Limb (tissue), 2 donors: ENCODE measurements around the gene HOXD1.
A peak's percentile ranks its signal among the peaks of the same experiment; 100 is the strongest.

Experiments used
- DNase-seq, 2 donors: peaks; one replicate each; pipeline ENCODE4 v3.0.0-alpha.2; 2016; ENCODE audit errors: extremely low spot score in 2 of 2

Gene HOXD1

DNA sequence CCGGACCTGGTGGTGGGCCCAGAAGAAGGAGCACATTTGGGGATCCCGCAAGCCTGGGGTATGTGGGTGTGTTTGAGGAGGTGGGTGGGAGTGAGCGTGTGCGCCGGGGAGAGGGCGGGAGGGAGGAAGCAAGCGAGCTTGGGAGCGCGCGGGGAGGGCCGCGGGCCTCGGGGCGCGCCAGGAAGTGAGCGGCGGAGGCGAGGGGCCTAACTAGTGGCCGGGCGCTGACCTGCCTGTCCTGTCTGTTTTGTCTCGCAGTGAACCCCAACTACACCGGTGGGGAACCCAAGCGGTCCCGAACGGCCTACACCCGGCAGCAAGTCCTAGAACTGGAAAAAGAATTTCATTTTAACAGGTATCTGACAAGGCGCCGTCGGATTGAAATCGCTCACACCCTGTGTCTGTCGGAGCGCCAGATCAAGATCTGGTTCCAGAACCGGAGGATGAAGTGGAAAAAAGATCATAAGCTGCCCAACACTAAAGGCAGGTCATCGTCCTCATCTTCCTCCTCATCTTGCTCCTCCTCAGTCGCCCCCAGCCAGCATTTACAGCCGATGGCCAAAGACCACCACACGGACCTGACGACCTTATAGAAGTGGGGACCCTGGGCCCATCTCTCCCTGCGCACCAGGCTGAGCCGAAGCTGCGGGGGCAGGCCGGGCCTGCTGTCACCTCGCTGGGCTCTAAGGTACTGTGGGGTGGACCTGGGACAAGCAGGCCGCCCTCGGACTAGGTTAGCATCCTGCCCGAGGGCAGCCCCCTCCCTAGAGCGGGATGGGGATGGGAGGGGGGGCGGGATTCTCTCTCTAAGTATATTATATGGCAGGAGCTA is 35.9 kb upstream of the HOXD1 start:
- DNase-seq: peak in 1 of 2 donors; percentile 58

DNA sequence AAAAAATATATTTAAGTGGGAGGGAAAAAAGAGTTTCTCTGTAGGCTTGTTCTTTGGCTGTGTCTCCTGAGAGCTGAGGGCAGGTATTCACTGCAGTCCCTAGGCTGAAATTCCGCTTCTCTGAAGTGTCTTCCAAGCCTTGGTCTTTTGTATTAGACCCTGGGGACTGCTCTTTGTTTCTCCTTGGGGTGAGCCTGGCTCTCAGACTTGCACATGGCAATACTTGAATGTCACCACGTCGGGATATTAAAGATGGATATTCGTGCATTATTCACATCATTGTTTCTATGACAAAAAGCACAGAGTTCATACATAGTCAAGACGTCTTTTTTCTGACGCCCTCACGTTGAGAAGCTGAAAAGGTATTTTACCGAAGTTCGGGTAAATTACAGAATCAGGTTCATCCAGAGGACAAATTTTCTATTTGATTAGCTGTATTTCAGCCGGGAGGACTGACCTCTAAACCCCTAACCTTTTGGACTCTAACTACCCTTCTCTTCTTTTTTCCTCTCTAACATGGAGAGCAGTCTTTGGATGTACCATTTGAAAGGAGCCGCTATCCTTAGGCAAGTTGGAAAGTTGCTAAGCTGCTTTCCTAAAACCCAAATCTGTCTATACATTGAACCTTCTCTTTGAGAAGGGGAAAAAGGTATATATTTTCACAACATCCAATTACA is 33.8 kb upstream of the HOXD1 start:
- DNase-seq: no peak

DNA sequence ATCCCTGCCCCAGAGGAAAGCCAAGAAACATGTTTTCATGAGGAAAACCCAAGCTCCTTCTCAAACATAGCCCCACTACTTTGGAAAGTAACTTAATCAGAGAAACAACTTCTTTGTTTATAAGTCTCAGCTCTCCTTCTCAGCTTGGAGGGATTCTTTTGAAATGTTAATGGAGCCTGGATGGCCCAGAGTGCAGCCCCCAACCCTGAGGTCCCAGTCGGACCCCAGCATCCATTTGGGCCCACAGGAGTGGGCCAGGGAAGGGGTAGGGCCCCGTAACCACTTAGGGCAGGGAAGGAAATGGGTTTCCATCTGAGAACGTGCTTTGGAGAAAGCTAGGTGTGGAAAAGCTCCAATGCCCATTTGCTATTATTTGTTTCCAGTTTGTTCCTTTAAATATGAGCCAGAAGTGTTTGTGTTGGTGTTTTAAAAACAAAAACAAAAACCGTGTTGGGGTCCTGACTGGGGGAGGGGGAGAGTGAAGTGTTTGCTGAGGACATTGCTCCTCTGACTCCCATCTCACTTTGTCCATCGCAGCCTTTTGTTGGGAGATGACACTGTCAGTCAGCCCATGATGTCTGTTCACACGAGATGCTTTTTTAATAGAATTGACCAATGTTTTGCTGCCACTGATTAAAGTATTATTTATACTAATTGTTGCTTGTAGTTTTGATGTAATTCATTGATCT is 33.0 kb upstream of the HOXD1 start:
- peak in 1 of 2 donors; percentile 22 for DNase-seq

DNA sequence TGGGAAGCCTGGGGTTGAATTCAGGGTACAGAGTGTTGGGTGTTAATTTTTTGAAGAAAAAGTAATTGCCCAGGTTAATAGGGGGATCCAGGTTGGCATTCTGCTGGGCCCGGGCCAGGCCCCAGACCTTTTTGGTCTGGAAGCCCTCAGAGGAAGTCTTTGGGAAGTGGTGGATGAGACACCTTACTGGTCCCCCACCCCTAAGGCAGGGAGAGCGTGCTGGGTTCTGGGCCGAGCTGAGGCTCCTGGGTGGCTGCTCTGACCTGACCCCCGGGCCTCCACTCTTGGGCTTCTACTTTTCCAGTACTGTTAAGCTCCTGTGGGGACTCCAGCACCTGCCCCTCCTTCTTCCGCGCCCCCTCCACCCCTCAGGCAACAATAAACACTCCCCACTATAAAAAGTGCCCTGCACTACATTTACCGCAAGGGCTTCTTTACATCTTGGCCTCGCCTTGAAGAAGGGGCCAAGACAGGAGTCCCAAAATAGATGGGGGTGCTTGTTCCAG is 32.1 kb upstream of the HOXD1 start:
- DNase-seq: peak in 1 of 2 donors; percentile 47

DNA sequence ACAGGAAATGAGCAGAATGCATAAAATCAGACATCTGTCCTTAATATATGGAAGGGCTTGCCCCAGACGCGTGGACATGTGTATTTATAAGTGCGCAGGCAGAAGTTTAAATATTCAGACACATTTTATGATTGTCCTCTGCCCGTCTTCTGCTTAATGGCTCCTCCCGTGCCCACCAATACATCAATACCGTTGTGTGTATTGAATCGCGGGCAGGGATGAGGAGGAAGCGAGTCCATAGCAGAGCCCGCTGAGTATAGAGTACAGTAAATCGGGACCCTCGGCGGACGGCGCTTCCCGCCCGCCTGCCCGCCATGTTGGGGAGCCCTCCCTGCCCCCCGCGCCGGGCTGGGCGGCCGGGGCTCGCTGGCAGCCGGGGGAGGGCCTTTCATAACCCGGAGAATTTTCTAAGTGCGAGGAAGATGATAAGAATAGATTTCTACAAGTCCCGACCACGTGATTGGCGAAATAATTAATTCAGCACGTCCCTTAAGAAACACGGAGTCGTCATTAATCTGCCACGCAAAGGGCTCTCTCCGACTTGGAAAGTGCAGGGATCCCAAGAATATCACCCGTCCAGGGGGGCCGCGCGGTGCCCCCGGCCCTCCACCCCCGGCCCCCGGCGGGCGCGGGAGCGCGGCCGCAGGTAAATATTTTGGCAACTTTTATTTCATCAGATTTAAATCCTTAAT is 31.5 kb upstream of the HOXD1 start, which contains the start of gene HOXD3:
TSS of gene HOXD3 (plus strand) at position 501 of the 692 bp plus-strand sequence. CDS start 11,808 bp downstream, outside the sequence.
- DNase-seq: peak in 1 of 2 donors; percentile 66

DNA sequence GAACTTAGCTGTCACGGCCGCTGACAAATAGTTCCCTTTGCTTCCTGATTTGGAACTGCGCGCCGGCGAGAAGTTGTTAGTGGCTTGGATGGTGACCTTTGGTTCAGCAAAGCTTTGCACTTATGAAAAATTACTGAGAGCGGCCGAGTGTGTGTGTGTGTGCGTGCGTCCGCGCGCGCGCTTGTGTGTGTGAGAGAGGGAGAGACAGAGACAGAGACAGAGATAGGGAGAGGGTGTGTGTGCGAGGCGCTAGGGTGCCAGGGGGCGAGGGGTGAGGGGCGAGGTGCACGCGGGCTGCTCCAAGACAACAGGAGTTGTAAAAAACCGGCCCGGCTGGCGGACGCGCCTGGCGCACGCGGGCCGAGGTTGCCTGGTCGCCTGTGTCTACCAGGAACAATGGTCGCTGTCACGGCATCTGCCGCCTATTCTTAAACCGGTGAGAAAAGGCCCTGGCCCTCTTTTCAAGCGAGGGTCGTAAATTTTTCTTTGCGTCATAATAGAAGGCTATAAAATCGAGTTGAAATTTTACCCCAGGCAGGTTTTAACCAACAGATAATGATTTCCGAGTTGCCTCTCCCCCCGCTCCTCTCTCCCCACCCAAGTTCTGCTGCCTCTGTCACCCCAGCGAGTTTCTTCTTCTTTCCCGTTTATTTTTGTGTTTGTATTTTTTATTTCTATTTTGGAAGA is 30.8 kb upstream of the HOXD1 start:
- DNase-seq: peak in 1 of 2 donors; percentile 76

DNA sequence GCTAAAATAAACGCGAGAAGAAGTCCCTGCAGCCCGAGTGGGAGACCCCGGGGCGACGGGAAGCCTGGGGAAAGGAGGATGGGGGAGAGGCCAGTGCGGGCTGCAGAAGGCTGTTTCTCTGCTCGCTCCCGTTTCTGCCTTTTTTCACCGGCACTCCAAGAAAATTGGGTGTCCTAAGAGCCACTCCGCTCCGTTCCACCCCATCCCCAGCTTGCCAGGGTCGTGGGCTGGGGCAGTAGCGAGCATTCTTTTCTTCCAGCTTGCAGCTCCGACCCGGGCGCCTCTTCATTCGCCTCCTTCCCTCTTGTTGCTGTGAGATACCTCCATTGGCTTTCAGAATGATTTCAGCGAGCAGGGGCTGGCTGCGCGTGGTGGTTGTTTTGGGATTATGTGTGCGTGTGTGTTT is 30.3 kb upstream of the HOXD1 start:
- DNase-seq: peak in 1 of 2 donors; percentile 76

DNA sequence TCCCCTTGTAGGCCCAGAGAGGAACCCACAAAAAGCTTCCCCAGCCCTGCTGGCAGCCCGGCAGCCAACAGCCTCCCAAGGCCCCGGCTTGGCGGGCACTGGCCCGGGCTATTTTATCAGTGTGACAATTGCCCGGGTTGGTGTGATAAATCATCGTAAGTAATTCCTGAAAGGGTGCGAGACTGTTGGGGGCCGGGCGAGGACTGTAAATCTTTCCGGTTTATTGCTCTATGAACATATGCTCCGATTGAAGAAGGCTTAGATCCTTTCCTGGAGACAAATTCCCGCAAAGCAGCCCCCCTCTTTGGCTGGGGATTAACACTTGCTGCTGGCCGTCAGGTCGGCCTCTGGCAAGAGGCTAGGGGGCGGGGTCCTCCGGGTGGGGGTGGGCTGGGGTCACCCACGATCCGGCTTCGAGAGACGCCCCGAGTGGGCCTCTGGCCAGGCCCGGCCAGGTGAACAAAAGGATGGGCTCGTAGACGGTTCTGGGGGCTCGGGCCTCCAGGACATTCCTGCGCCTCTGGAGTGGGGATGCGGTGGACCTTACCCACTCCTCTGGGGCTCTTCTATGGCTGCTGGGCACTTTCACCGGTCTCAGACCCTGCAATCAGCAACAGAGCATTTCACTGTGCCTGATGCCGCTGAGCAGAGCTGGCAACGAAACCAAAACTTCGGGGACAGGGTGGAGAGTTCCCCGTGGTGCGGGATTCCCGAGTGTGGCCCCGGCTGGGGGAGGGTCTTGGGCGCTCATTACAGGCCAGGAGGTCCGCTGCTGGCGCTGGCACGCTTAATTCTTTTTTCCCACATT is 29.4 kb upstream of the HOXD1 start:
- peak in 1 of 2 donors; percentile 71 for DNase-seq

DNA sequence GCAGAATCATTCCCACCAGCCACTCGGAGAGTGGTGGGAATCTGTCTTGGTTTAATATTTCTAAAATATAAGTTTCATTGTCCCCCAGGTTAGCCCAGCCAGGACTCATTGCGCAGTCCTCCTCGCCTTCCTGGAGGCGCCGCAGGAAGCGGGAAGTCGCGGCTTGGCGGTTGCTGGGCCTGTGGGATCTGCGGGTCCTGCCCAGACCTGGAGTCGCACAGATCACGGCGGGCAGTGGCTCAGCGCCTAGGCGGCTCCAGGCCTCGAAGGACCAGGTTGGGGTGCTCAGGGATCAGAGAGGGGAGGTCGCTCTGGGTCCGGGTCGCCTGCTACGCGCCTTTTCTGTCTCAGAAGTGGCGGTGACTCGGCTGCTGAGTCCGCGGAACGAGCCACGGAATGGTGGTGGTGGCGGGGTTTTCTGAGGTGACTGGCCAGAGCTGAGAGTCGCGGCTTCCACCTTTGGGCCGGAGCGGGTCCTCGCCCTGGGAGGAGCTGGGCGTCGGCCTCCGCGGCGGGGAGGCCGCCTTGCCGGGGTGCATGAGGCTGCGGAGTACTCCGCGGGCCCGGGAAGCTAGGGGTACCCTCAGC is 28.7 kb upstream of the HOXD1 start:
- DNase-seq: no peak

DNA sequence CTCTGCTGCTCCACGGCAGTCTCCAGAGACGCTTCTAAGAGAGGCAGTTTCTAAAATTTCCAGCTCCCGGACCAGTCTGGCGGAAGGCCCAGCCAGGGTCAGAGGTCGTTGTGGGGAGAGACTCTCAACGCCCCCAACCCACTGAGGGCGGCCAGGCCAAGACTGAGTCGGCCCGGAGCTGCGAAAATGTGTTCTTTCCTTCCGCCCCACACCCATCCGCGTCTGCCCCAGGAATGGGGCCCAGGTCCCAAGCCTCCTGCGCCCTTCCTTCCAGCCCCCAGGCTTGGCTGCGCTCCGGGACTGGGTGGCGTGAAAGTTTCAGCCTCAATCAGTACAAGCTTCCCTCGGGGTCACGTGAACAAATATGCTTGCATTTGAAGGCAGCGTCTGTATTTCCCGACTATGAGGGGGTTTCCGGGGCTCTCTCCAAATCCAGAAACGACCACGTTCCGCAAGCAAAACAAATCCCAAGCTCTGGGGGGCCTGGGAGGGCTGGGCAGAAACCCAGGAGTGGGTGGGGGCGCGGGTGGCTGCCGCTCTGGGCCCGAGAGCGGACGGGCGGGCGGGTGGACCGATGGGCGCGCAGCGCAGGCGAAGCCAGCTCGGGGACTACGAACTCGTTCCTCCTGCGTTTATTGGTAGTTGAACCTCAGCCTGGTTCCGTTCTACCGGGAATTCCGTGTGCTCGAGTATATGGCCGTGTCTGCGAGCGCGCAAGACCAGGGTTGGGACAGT is 28.1 kb upstream of the HOXD1 start:
- DNase-seq: peak in 1 of 2 donors; percentile 73

DNA sequence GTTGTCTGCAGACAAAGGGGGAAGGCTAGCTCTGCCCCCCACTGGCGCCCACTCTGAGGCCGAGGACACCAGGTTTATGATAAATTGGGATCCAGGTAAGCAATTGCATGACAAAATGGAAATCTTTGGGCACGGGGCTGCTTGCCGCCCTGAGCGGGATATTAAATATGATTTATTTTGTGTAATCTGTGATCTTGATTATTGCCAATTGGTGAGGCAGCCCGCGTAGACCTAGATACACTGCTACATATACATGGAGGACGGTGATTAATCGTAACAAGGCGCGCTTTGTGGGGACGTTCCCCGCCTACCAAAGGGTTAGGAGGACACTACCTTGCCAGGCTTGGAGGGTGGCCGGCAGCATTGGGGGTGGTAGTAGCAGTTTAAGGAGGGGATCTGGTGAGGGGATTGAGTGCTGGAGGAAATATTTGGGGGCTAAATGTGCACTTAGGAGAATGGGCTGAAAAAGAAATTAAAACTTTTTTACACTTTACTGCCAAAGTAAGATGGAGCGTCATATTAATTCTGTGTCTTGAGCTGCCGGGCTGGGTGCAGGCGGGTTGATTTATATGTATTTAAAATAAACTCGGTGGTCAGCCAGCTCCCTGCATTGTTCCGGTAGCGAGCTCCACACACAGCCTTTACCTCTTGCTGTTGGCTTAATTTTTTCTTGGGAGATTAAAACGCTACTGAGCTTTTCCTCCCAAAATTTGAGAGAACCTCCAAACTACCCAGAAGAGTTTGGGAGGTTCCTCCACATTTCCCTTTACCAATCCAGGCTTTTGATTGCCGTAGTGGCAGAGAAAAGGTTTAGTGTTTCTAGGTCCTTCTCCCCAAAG is 27.3 kb upstream of the HOXD1 start:
- no peak for DNase-seq

DNA sequence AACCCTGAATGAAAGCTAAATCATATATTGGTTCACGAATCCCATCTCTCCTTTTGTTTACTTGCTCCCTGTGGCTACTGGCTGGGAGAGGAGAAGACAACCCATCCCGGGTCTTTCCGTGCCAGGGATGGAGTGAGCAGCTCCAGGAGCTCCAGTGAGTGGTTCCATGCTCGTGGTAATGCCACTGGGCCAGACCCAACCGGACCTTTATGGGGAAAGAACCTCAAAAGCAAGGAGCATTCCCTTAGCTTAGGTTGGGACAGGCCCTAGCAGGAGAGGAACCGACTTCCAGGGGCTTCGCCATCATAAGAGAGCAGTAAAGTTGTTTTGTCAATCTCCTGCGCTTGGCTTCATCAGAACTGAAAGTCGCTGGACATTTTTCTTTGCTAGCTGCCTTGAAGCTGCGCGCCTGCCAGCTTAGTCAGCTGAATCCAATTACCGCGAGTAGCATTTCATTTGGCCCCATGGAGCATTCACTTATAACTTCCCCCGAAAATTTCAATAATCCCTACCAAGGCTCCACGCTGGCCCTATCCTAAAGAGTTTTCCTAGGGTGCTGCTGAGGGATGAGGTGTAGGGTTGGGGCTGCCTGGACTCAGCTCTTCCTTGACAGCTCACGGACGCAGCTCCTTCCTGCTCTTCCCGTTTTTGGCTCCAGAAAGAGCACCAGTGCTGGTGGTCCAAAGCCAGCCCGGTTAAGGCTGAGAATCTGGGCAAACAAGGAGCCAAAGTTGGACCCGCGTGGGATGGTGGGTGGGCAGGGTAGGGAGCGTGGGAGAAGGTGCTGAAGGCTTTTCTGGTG is 26.4 kb upstream of the HOXD1 start:
- DNase-seq: peak in 1 of 2 donors; percentile 76

DNA sequence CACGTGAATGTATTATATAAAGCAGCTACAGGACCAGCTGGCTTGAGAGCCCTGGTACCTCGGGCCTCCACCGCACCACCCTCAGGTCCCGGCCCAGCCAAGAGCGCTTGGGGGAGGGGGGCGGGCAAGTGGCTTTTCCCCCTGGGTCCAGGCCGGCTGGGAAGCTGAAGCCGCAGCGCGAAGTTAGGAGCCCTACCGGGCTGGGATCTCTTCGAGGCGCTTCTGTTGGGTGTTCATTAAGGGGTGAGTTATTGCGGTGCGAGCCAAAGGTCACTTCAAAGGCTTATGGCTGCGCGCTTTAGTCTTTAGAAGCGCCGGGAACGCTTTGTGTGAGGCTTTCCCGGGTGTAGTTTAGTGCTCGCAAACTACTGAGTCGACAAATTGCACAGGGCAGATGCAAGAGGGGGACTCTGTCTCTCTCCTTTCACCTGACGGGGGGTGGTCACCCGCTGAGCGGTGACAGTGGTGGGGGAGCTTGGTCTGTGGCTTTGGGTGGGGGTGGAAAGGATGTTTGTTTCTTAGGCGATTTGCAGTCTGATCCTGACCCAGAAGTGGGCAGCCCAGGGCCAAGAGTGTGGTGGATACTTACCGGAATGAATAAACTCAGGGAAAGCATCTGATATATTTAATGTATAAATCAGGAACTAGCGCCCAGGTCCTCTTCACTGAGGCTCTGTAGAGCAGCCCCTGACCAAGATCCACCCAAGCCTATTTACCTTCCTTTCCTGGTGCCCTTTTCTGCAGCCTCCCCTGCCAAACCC is 25.4 kb upstream of the HOXD1 start:
- no peak for DNase-seq

DNA sequence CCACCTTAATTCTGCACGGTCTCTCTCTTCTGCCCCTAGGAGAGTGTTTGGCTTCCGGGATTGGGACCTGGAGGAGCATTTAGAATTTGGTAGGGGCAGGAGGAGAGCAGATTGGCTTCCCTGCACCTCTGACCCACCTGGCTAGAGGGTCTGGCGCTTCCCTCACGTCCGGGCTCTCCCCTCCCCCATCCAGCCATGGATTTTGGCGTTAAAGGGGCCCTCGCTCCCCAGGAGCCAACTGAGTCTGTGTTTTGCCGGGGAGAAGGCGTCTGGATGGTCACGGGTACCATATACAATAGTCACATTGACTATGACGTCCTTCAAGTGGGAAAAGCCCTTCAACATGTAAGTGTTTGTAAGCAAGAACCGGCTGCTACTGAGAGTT is 24.8 kb upstream of the HOXD1 start:
- DNase-seq: no peak

DNA sequence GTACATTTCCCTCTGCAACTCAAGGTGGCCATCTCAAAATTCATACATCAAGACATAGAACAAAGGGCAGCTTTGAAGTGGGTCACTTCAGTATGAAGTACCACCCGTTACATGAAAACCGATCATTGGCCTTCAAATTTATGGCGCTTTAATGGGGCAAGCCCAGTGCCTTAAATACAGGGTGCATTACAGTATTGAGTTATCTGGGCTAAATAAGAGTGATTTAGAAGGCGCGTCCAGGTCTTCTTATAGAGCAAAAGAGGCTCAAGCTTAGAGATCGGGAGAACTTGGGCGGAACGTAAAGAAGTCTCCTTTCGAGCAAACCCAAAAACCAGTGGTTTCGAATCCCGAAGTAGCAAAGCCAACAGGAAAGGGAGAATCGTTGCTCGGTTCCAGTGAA is 24.3 kb upstream of the HOXD1 start:
- no peak for DNase-seq
